GM12891 (cell line): ENCODE results near the gene ARMCX5.
A peak's percentile ranks its signal among the peaks of the same experiment; 100 is the strongest.

Source experiments
- PAX5 ChIP-seq: IDR thresholded peaks from 2 replicates; pipeline ENCODE4 v1.6.1; 2011; ENCODE audit warnings: low read length, moderate library complexity, mild to moderate bottlenecking; ENCODE audit not compliant: insufficient read depth, severe bottlenecking
- POLR2A ChIP-seq: IDR thresholded peaks from 2 replicates; pipeline ENCODE4 v1.6.1; 2011; ENCODE audit warnings: low read depth, low read length, control low read depth

- peak; percentile 93 for TF ChIP-seq POLR2A
- no peak for TF ChIP-seq PAX5
Observed at GRCh38 chrX:102599084-102599950, at the start of gene ARMCX5.
